H9 (cell line): ENCODE measurements around the gene ZNF750. TPM values are rescaled to one million over a fixed set of nuclear protein-coding genes. Genes with fewer than 3 reads are reported as not detected.

ENCODE experiments used
- DNase-seq: peaks from one replicate; pipeline ENCODE4 v3.0.0-alpha.2; 2017
- H2AFZ ChIP-seq: one replicate; pipeline ENCODE4 v1.6.1; 2013; ENCODE audit warnings: mild to moderate bottlenecking, low read length, control low read depth, moderate library complexity
- H2AK5ac ChIP-seq: 2 replicates; pipeline ENCODE4 v1.6.1; 2013; ENCODE audit warnings: low read length, control low read depth, mixed read lengths; ENCODE audit not compliant: insufficient read length
- H2BK120ac ChIP-seq: one replicate; pipeline ENCODE4 v1.6.1; 2013; ENCODE audit warnings: low read depth, mild to moderate bottlenecking, low read length, control low read depth, inconsistent platforms; ENCODE audit not compliant: poor library complexity, severe bottlenecking
- H2BK12ac ChIP-seq: 2 replicates; pipeline ENCODE4 v1.6.1; 2013; ENCODE audit warnings: low read length, control low read depth, mixed read lengths, low read depth; ENCODE audit not compliant: insufficient read length
- H2BK15ac ChIP-seq: 2 replicates; pipeline ENCODE4 v1.6.1; 2013; ENCODE audit warnings: low read depth, low read length, control low read depth
- H2BK20ac ChIP-seq: one replicate; pipeline ENCODE4 v1.6.1; 2013; ENCODE audit warnings: low read depth, mild to moderate bottlenecking, low read length, control low read depth, inconsistent platforms; ENCODE audit not compliant: poor library complexity, severe bottlenecking
- H2BK5ac ChIP-seq: 2 replicates; pipeline ENCODE4 v1.6.1; 2013; ENCODE audit warnings: low read length, control low read depth, mixed read lengths; ENCODE audit not compliant: insufficient read length
- H3K14ac ChIP-seq: 2 replicates; pipeline ENCODE4 v1.6.1; 2013; ENCODE audit warnings: low read length, control low read depth; ENCODE audit not compliant: insufficient read depth
- H3K18ac ChIP-seq: 2 replicates; pipeline ENCODE4 v1.6.1; 2013; ENCODE audit warnings: low read depth, mild to moderate bottlenecking, mixed read lengths, low read length, control low read depth; ENCODE audit not compliant: insufficient read length
- H3K23ac ChIP-seq: 2 replicates; pipeline ENCODE4 v1.6.1; 2013; ENCODE audit warnings: low read length, control low read depth, mixed read lengths, low read depth; ENCODE audit not compliant: insufficient read length
- H3K23me2 ChIP-seq: 2 replicates; pipeline ENCODE4 v1.6.1; 2013; ENCODE audit warnings: low read depth, mild to moderate bottlenecking, mixed read lengths, low read length, control low read depth; ENCODE audit not compliant: insufficient read length, poor library complexity, severe bottlenecking
- H3K27ac ChIP-seq: 2 replicates; pipeline ENCODE4 v1.5.1; 2013; ENCODE audit warnings: low read length, control low read depth, mixed read lengths, low read depth; ENCODE audit not compliant: insufficient read length
- H3K27me3 ChIP-seq: 2 replicates; pipeline ENCODE4 v1.6.1; 2013; ENCODE audit warnings: low read length, control low read depth, inconsistent platforms; ENCODE audit not compliant: insufficient read depth
- H3K4ac ChIP-seq: 2 replicates; pipeline ENCODE4 v1.6.1; 2013; ENCODE audit warnings: low read depth, mild to moderate bottlenecking, control low read depth, inconsistent platforms, low read length, moderate library complexity
- H3K4me1 ChIP-seq: 2 replicates; pipeline ENCODE4 v1.6.1; 2013; ENCODE audit warnings: low read length, control low read depth, inconsistent platforms; ENCODE audit not compliant: insufficient read depth
- H3K4me2 ChIP-seq: 2 replicates; pipeline ENCODE4 v1.6.1; 2013; ENCODE audit warnings: low read length, control low read depth, mixed read lengths; ENCODE audit not compliant: insufficient read length, insufficient read depth
- H3K56ac ChIP-seq: 2 replicates; pipeline ENCODE4 v1.6.1; 2013; ENCODE audit warnings: low read depth, mild to moderate bottlenecking, mixed read lengths, low read length, control low read depth; ENCODE audit not compliant: insufficient read length
- H3K79me1 ChIP-seq: 2 replicates; pipeline ENCODE4 v1.6.1; 2013; ENCODE audit warnings: low read depth, mild to moderate bottlenecking, moderate library complexity, low read length, control low read depth, inconsistent platforms; ENCODE audit not compliant: insufficient read depth, poor library complexity, severe bottlenecking
- H3K79me2 ChIP-seq: 2 replicates; pipeline ENCODE4 v1.6.1; 2013; ENCODE audit warnings: low read length, control low read depth, inconsistent platforms; ENCODE audit not compliant: insufficient read depth
- H3K9ac ChIP-seq: 2 replicates; pipeline ENCODE4 v1.6.1; 2013; ENCODE audit warnings: low read length, control low read depth, mixed read lengths; ENCODE audit not compliant: insufficient read length; ENCODE audit errors: extremely low read depth
- H3K9me3 ChIP-seq: one replicate; pipeline ENCODE4 v1.6.1; 2013; ENCODE audit warnings: low read depth, low read length, inconsistent platforms; ENCODE audit not compliant: control insufficient read depth
- H3T11ph ChIP-seq: one replicate; pipeline ENCODE4 v1.6.1; 2013; ENCODE audit warnings: mild to moderate bottlenecking, low read length, control low read depth, inconsistent platforms
- H4K20me1 ChIP-seq: one replicate; pipeline ENCODE4 v1.6.1; 2013; ENCODE audit not compliant: control insufficient read depth, insufficient read length, insufficient read depth
- H4K5ac ChIP-seq: 2 replicates; pipeline ENCODE4 v1.6.1; 2013; ENCODE audit warnings: low read depth, mild to moderate bottlenecking, mixed read lengths, low read length, control low read depth; ENCODE audit not compliant: insufficient read length
- H4K8ac ChIP-seq: replicated peaks from 2 replicates; pipeline ENCODE4 v1.6.1; 2013; ENCODE audit warnings: low read length, control low read depth, mixed read lengths, low read depth; ENCODE audit not compliant: insufficient read length
- H4K91ac ChIP-seq: 2 replicates; pipeline ENCODE4 v1.6.1; 2013; ENCODE audit warnings: low read depth, mild to moderate bottlenecking, moderate library complexity, mixed read lengths, low read length, control low read depth; ENCODE audit not compliant: insufficient read length
- H3K27ac Mint-ChIP-seq, 3 experiments: 2 replicates in 2 of 3; 3 replicates in 1 of 3; pipeline ENCODE4 v1.8.0; 2020 to 2021; ENCODE audit warnings: mixed read lengths in 3 of 3, mild to moderate bottlenecking in 1 of 3, moderate library complexity in 1 of 3
- H3K27me3 Mint-ChIP-seq: 2 replicates; pipeline ENCODE4 v1.8.0; 2021; ENCODE audit warnings: low read depth, mild to moderate bottlenecking, moderate library complexity, mixed read lengths
- H3K36me3 Mint-ChIP-seq, 3 experiments: 2 replicates in 2 of 3; 3 replicates in 1 of 3; pipeline ENCODE4 v1.8.0; 2020 to 2021; ENCODE audit warnings: low read depth in 3 of 3, mixed read lengths in 3 of 3; ENCODE audit not compliant: insufficient read depth in 1 of 3
- H3K4me1 Mint-ChIP-seq, 2 experiments: 2 replicates each; pipeline ENCODE4 v1.8.0; 2020; ENCODE audit warnings: mixed read lengths in 2 of 2
- H3K4me3 Mint-ChIP-seq, 2 experiments: 2 replicates in 1 of 2; 3 replicates in 1 of 2; pipeline ENCODE4 v1.8.0; 2020 to 2021; ENCODE audit warnings: mild to moderate bottlenecking in 2 of 2, mixed read lengths in 2 of 2, moderate library complexity in 1 of 2
- H3K9me3 Mint-ChIP-seq, 2 experiments: 2 replicates in 1 of 2; 3 replicates in 1 of 2; pipeline ENCODE4 v1.8.0; 2020; ENCODE audit warnings: mild to moderate bottlenecking in 2 of 2, mixed read lengths in 2 of 2, moderate library complexity in 1 of 2
- WGBS: extraction: QIAGEN DNeasy Blood & Tissue Kit; methylation state at CpG from one replicate; pipeline ENCODE4 v1.1.7; 2013; ENCODE audit warnings: missing lambda C conversion rate, low lambda C conversion rate, mixed read lengths; ENCODE audit not compliant: insufficient read length; ENCODE audit errors: extremely low coverage; 5-methylcytosine and 5-hydroxymethylcytosine counted together
- total RNA-seq: library from RNA; stranded (reverse); gene quantifications from 2 replicates; pipeline ENCODE4 v1.2.1, GENCODE V29; 2021
- TF ChIP-seq, protein P1 (sequence below): fragments of 200-600 bp; sonication (generic); conservative IDR thresholded peaks from 3 replicates; pipeline ENCODE4 v1.8.0; 2021; ENCODE audit warnings: antibody characterized with exemption, mild to moderate bottlenecking

ZNF750 gene
- total RNA-seq, 1 experiment from 2014 or later, result not detected

DNA sequence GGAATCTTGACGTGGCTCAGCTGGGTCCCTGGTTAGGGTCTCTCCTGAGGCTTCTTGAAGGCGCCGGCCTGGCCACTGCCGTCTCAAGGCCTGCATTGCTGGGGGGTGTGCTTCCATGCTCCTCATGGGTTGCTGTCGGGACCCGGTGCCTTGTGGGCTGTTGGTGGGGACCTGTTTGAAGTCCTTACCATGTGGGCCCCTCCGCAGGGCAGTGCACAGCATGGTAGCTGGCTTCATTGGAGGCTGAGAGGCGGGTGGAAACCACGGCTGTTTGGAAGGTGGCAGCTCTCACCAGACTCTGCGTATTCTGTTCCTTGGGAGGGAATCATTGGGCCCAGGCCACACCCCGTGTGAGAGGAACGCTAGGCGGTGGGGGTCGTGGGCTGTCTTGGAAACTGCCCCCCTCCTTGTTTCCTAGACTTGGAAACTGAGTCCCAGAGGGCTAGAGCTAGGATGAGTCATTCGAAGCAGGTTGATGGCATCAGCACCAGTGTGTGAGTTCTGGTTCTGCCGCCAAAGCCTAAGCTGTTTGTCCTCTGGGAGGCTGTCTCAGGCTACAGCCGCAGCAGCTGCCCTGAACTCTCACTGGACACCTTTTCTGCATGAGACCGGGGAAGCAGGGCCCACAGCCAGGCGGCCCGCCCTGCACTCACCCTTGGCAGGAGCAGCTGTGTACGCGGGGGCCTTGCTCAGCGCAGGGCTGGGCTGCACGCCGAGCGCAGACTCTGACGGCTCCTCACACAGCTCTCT, 35.2 kb downstream of the ZNF750 start:
- peaks cover 33 to 61% (median 59%) of the 10 kb centered on the region in 3 experiments for H3K36me3 Mint-ChIP-seq
- no peak overlapping the region; a peak in 1 of 7 replicates for H3K27ac Mint-ChIP-seq

More for the DNA sequence above, 35.2 kb downstream of the ZNF750 start:
- H3K27me3 Mint-ChIP-seq, result no peaks in the 10 kb centered on the region
- H3K4me3 Mint-ChIP-seq, result no peak overlapping the region
- no peak overlapping the region for H2AFZ ChIP-seq
- peaks cover 1% of the 10 kb centered on the region; the same call in 1 of the 2 replicates for H3K79me2 ChIP-seq
- no peak overlapping the region for H3K56ac ChIP-seq
- DNase-seq, result no peak
- no peak overlapping the region for H2BK5ac ChIP-seq
- no peaks in the 10 kb centered on the region for H3K79me1 ChIP-seq
- H3K27me3 ChIP-seq, result no peaks in the 10 kb centered on the region
- peaks cover 14% of the 10 kb centered on the region for H3K9me3 ChIP-seq
- H3K9me3 Mint-ChIP-seq, result peaks cover 25 to 26% of the 10 kb centered on the region in 2 experiments
- WGBS, result no CpG with 5 or more reads among the region's 27 CpGs
- H3K27ac ChIP-seq, result no peak overlapping the region
- no peak overlapping the region for H4K5ac ChIP-seq
- no peak overlapping the region for H4K91ac ChIP-seq
- no peak overlapping the region for H3T11ph ChIP-seq
- no peak overlapping the region for H3K4me2 ChIP-seq
- H2BK120ac ChIP-seq, result no peak overlapping the region
- H4K20me1 ChIP-seq, result no peaks in the 10 kb centered on the region
- H3K4me1 ChIP-seq, result no peaks in the 10 kb centered on the region
- H3K14ac ChIP-seq, result no peak overlapping the region; the same call in 1 of the 2 replicates
- H3K9ac ChIP-seq, result no peak overlapping the region
- H2BK15ac ChIP-seq, result no peak overlapping the region
- H3K4ac ChIP-seq, result no peak overlapping the region
- TF ChIP-seq, protein P1, sequence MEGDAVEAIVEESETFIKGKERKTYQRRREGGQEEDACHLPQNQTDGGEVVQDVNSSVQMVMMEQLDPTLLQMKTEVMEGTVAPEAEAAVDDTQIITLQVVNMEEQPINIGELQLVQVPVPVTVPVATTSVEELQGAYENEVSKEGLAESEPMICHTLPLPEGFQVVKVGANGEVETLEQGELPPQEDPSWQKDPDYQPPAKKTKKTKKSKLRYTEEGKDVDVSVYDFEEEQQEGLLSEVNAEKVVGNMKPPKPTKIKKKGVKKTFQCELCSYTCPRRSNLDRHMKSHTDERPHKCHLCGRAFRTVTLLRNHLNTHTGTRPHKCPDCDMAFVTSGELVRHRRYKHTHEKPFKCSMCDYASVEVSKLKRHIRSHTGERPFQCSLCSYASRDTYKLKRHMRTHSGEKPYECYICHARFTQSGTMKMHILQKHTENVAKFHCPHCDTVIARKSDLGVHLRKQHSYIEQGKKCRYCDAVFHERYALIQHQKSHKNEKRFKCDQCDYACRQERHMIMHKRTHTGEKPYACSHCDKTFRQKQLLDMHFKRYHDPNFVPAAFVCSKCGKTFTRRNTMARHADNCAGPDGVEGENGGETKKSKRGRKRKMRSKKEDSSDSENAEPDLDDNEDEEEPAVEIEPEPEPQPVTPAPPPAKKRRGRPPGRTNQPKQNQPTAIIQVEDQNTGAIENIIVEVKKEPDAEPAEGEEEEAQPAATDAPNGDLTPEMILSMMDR, result no peak
- no peak overlapping the region for H4K8ac ChIP-seq
- no peak overlapping the region for H3K18ac ChIP-seq
- H3K23ac ChIP-seq, result no peak overlapping the region
- no peak overlapping the region for H2AK5ac ChIP-seq
- peaks cover 8 to 13% of the 10 kb centered on the region in 2 experiments for H3K4me1 Mint-ChIP-seq
- H2BK20ac ChIP-seq, result no peak overlapping the region
- no peak overlapping the region for H2BK12ac ChIP-seq
- no peaks in the 10 kb centered on the region for H3K23me2 ChIP-seq
